Kidney epithelial cell (primary cell): Measurements from ENCODE around the gene TMPRSS11F. TPM values are rescaled to one million over a fixed set of nuclear protein-coding genes. Genes with fewer than 3 reads are reported as not detected.

Source experiments
- DNase-seq: peaks from one replicate; pipeline ENCODE4 v3.0.0-alpha.2; 2010; ENCODE audit warnings: low read depth
- H3K27me3 ChIP-seq: 2 replicates; pipeline ENCODE4 v1.6.0; 2011; ENCODE audit warnings: low read length; ENCODE audit not compliant: control insufficient read depth, insufficient read depth
- H3K36me3 ChIP-seq: 2 replicates; pipeline ENCODE4 v1.5.1; 2011; ENCODE audit warnings: low read length; ENCODE audit not compliant: control insufficient read depth, insufficient read depth
- H3K4me3 ChIP-seq: 2 replicates; pipeline ENCODE4 v1.5.1; 2011; ENCODE audit warnings: low read depth, mild to moderate bottlenecking, control low read depth, low read length
- total RNA-seq: library from RNA; depleted of rRNA; stranded (reverse); fragments of >200 nt; gene quantifications from 2 replicates; pipeline ENCODE4 v1.2.3, GENCODE V29; 2015
- TF ChIP-seq, protein P1 (sequence below): IDR thresholded peaks from 2 replicates; pipeline ENCODE4 v1.5.1; 2011; ENCODE audit warnings: mild to moderate bottlenecking, moderate library complexity, low read length, control low read depth, inconsistent platforms; ENCODE audit not compliant: insufficient read depth, poor library complexity, severe bottlenecking

Gene TMPRSS11F
- total RNA-seq, 1 donor from 2014 or later, result not detected

DNA sequence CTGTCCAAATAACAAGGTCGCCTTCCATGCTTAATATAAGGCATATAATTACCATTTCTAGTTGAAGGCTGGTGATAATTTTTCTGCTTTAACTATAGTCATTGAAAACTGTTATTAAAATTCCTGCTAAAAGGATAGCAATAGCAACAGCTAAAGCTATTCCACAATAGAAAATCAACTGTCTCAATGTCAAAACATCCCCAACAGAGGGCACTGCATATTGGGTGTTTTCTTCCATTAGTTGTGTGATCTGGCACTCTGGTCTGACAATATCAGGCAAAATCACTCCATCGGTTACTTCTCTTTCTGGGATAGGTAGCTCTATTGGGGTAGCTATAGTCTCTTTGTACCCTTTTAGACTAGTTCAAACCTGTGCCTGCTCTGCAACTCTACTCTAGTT is 53.5 kb downstream of the TMPRSS11F start:
- Histone ChIP-seq H3K4me3 (no peak overlapping the region), H3K36me3 (no peaks in the 10 kb centered on the region), H3K27me3 (no peaks in the 10 kb centered on the region)
- no peak for DNase-seq
- TF ChIP-seq, protein P1, sequence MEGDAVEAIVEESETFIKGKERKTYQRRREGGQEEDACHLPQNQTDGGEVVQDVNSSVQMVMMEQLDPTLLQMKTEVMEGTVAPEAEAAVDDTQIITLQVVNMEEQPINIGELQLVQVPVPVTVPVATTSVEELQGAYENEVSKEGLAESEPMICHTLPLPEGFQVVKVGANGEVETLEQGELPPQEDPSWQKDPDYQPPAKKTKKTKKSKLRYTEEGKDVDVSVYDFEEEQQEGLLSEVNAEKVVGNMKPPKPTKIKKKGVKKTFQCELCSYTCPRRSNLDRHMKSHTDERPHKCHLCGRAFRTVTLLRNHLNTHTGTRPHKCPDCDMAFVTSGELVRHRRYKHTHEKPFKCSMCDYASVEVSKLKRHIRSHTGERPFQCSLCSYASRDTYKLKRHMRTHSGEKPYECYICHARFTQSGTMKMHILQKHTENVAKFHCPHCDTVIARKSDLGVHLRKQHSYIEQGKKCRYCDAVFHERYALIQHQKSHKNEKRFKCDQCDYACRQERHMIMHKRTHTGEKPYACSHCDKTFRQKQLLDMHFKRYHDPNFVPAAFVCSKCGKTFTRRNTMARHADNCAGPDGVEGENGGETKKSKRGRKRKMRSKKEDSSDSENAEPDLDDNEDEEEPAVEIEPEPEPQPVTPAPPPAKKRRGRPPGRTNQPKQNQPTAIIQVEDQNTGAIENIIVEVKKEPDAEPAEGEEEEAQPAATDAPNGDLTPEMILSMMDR, result no peak

DNA sequence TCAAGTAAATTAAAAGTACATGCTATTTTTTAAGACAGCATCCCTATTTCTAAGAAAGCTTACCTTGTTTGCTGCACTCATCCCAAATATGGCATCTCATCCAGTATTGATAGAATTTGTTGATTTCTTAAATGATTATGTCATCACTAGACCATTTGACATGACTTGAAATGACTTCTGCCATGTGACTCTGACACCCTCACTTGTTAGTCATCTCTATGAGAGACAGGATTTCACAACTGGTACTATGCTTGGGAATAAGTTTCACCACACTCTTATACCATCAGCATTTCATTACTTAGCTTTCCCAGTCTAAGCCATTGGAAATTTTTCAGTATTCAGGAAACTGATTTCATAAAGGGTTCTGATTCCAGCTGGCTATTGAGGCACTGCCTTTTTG is 55.3 kb downstream of the TMPRSS11F start:
- TF ChIP-seq, protein P1, result no peak
- DNase-seq, result peak; percentile 43
- no peaks in the 10 kb centered on the region for H3K36me3 ChIP-seq
- H3K27me3 ChIP-seq, result no peaks in the 10 kb centered on the region
- H3K4me3 ChIP-seq, result no peak overlapping the region

DNA sequence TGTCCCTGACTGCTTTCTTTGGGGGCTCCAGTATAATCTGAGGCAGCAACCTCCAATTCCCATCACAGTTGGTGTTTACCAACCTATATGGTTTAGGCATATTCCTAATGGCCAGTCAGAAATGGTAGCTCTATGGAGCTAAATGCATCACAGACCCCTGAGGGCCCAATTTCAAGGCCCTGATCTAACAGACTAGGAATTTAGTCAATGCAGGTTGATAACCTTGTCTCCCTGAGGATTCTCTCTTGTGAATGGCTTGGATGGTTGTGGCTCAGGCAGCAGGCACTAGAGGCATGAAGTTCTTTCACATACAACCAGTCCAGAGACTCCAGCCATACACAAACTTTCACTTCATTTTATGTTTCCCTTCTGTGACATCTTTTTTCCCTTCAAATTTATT is 59.4 kb downstream of the TMPRSS11F start:
- H3K36me3 ChIP-seq, result no peaks in the 10 kb centered on the region
- no peak for DNase-seq
- H3K4me3 ChIP-seq, result no peak overlapping the region
- no peaks in the 10 kb centered on the region for H3K27me3 ChIP-seq
- TF ChIP-seq, protein P1, result no peak

DNA sequence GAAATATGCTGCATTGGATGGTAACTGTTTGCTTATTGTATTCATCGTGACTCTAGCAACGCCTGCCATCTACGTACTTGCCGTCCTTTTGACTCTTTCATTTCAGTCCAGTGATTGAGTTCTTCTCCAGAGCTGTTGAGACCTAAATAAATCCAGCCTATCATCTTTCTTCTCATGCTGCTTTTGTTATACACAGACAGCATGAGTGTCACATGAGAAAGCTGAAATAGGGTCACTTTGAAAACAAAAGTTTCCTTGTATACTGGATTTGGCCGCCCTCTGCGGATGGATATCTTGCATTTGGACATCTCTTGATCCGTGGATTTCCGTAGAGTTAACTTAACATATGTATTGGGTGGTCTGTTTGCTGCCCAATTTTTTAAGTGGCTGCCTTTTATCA is 67.2 kb downstream of the TMPRSS11F start:
- Histone ChIP-seq H3K4me3 (no peak overlapping the region), H3K36me3 (no peaks in the 10 kb centered on the region), H3K27me3 (no peaks in the 10 kb centered on the region)
- TF ChIP-seq, protein P1, result no peak
- no peak for DNase-seq

DNA sequence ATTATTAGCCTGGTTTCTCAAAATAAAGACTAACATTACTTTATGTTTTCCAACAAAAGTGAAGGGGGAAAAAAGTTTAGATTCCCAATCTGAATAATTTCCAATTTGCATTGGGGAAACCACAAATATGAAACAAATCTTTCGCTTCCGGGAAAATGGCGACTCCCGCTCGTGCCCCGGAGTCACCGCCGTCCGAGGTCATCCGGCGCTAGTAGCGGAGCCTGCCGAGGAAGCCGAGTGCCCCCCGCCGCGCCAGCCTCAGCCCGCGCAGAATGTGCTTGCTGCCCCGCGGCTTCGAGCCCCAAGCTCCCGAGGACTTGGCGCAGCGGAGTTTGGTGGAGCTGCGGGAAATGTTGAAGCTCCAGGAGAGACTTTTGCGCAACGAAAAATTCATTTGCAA is 91.4 kb downstream of the TMPRSS11F start:
- H3K4me3 ChIP-seq, result no peak overlapping the region
- no peaks in the 10 kb centered on the region for H3K27me3 ChIP-seq
- no peaks in the 10 kb centered on the region for H3K36me3 ChIP-seq
- no peak for DNase-seq
- TF ChIP-seq, protein P1, result no peak

DNA sequence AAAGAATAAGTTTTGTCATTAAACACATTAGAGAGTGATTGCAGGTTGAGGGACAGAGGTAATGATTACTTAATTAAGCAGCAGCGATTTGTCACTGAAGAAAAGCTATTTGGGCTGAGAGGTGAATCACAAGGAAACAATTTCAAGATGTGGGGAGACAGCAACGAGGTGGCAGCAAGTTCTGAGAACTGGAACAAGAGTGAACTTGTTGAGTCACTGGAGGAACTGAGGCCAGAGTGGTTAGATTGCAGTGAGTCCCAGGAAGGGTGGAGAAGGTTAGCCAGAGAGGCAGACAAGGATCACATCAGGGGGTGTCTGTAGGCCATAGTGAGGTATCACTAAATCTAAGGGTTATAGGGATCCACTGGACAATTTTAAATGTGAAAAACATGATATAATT is 108.5 kb downstream of the TMPRSS11F start:
- Histone ChIP-seq H3K4me3 (no peak overlapping the region), H3K36me3 (no peaks in the 10 kb centered on the region), H3K27me3 (no peaks in the 10 kb centered on the region)
- peak; percentile 68 for DNase-seq
- TF ChIP-seq, protein P1, result no peak
